H1 (cell line): ENCODE measurements around the gene CUBN. TPM values are rescaled to one million over a fixed set of nuclear protein-coding genes. Genes with fewer than 3 reads are reported as not detected.

Source experiments
- CTCF ChIA-PET: fragments of 300-600 bp; sonication (Branson Sonifier 250); formaldehyde crosslinking; loops from one replicate; lab custom pipeline; 2021; ENCODE audit not compliant: partially characterized antibody; lab: Charles Lee
- POLR2A ChIA-PET: fragments of 300-600 bp; sonication (Branson Sonifier 250); formaldehyde crosslinking; loops from one replicate; lab custom pipeline; 2021; ENCODE audit warnings: inconsistent platforms; ENCODE audit not compliant: partially characterized antibody; lab: Charles Lee
- DNase-seq, 2 experiments: peaks; one replicate each; pipeline versions ENCODE4 v3.0.0 to v3.0.0-alpha.2; 2010 to 2022; ENCODE audit warnings: low spot score in 2 of 2, low read depth in 1 of 2, mixed read lengths in 1 of 2
- FAIRE-seq: peaks from 2 replicates; lab custom pipeline; 2011; peaks lifted over from hg19 to GRCh38; lab: Jason Lieb, UNC
- H2AFZ ChIP-seq: 2 replicates; pipeline ENCODE4 v1.8.1; 2012; ENCODE audit warnings: low read length, inconsistent platforms
- H2AK5ac ChIP-seq: 2 replicates; pipeline ENCODE4 v1.6.1; 2013; ENCODE audit warnings: low read depth, low read length
- H2BK120ac ChIP-seq: replicated peaks from 2 replicates; pipeline ENCODE3; 2013; ENCODE audit warnings: low read depth, low read length, inconsistent platforms
- H2BK12ac ChIP-seq: 2 replicates; pipeline ENCODE4 v1.6.1; 2013; ENCODE audit warnings: low read depth, low read length
- H2BK15ac ChIP-seq: 2 replicates; pipeline ENCODE4 v1.6.1; 2013; ENCODE audit warnings: low read length
- H2BK20ac ChIP-seq: 2 replicates; pipeline ENCODE4 v1.6.1; 2013; ENCODE audit warnings: low read length
- H2BK5ac ChIP-seq: 2 replicates; pipeline ENCODE4 v1.6.1; 2013; ENCODE audit warnings: low read depth, low read length
- H3K14ac ChIP-seq: 2 replicates; pipeline ENCODE4 v1.6.1; 2013; ENCODE audit warnings: inconsistent platforms; ENCODE audit not compliant: insufficient read length
- H3K18ac ChIP-seq: 2 replicates; pipeline ENCODE4 v1.6.1; 2013; ENCODE audit warnings: low read length; ENCODE audit errors: extremely low read depth
- H3K23ac ChIP-seq: 2 replicates; pipeline ENCODE4 v1.6.1; 2013; ENCODE audit warnings: inconsistent platforms; ENCODE audit not compliant: insufficient read length
- H3K23me2 ChIP-seq: 2 replicates; pipeline ENCODE4 v1.6.1; 2013; ENCODE audit warnings: low read depth, low read length
- H3K27ac ChIP-seq: 2 replicates; pipeline ENCODE4 v1.6.1; 2011; ENCODE audit warnings: low read depth, low read length, inconsistent platforms
- H3K27me3 ChIP-seq, 4 experiments: replicated peaks in 1 of 4; 1 replicate in 1 of 4; 2 replicates in 3 of 4; pipeline versions ENCODE4 v1.6.1 to v1.8.1; 2011 to 2013; ENCODE audit warnings: low read length in 3 of 4, mild to moderate bottlenecking in 3 of 4, inconsistent platforms in 2 of 4, mixed read lengths in 2 of 4, moderate library complexity in 1 of 4; ENCODE audit not compliant: control insufficient read depth in 3 of 4, insufficient read depth in 3 of 4; ENCODE audit errors: extremely low read depth in 1 of 4
- H3K36me3 ChIP-seq, 4 experiments: 2 replicates each; pipeline versions ENCODE4 v1.6.1 to v1.8.1; 2011 to 2013; ENCODE audit warnings: mild to moderate bottlenecking in 4 of 4, low read length in 3 of 4, moderate library complexity in 2 of 4, control low read depth in 1 of 4, inconsistent platforms in 1 of 4; ENCODE audit not compliant: insufficient read depth in 4 of 4, control insufficient read depth in 2 of 4
- H3K4ac ChIP-seq: replicated peaks from 2 replicates; pipeline ENCODE3; 2013; ENCODE audit warnings: low read length, low read depth, mixed read lengths, inconsistent platforms; ENCODE audit not compliant: insufficient read length
- H3K4me1 ChIP-seq, 4 experiments: replicated peaks in 1 of 4; 1 replicate in 1 of 4; 2 replicates in 3 of 4; pipeline versions ENCODE4 v1.6.1 to v1.8.1; 2011 to 2013; ENCODE audit warnings: low read length in 3 of 4, inconsistent platforms in 2 of 4, mixed read lengths in 1 of 4; ENCODE audit not compliant: insufficient read depth in 4 of 4, control insufficient read depth in 3 of 4
- H3K4me2 ChIP-seq, 2 experiments: 2 replicates each; pipeline versions ENCODE4 v1.6.1 to v1.8.1; 2011 to 2013; ENCODE audit warnings: low read depth in 2 of 2, low read length in 2 of 2, control low read depth in 1 of 2, inconsistent platforms in 1 of 2, mild to moderate bottlenecking in 1 of 2; ENCODE audit not compliant: insufficient read depth in 1 of 2
- H3K4me3 ChIP-seq, 4 experiments: fragments of 200-600, 300-600 bp in 1 of 4; sonication (generic), shearing (Covaris generic), sonication (Bioruptor Twin) in 1 of 4; 2 replicates each; pipeline versions ENCODE4 v1.5.1 to v1.8.1; 2011 to 2016; ENCODE audit warnings: low read length in 4 of 4, low read depth in 3 of 4, control low read depth in 2 of 4, inconsistent platforms in 2 of 4, mild to moderate bottlenecking in 2 of 4, mixed read lengths in 1 of 4, moderate library complexity in 1 of 4; ENCODE audit not compliant: insufficient read depth in 2 of 4; ENCODE audit errors: extremely low read depth in 1 of 4
- H3K56ac ChIP-seq: replicated peaks from 2 replicates; pipeline ENCODE3; 2013; ENCODE audit warnings: low read depth, mild to moderate bottlenecking, mixed read lengths, low read length, inconsistent platforms; ENCODE audit not compliant: insufficient read length
- H3K79me1 ChIP-seq: 2 replicates; pipeline ENCODE4 v1.6.1; 2013; ENCODE audit warnings: low read depth, low read length, control low read depth
- H3K79me2 ChIP-seq, 2 experiments: 2 replicates each; pipeline versions ENCODE4 v1.6.1 to v1.8.1; 2012 to 2013; ENCODE audit warnings: low read length in 2 of 2, mild to moderate bottlenecking in 2 of 2, inconsistent platforms in 1 of 2; ENCODE audit not compliant: insufficient read depth in 2 of 2, control insufficient read depth in 1 of 2
- H3K9ac ChIP-seq, 4 experiments: replicated peaks in 1 of 4; 1 replicate in 1 of 4; 2 replicates in 3 of 4; pipeline versions ENCODE4 v1.6.1 to v1.8.1; 2011 to 2013; ENCODE audit warnings: low read depth in 3 of 4, low read length in 3 of 4, control low read depth in 2 of 4, mild to moderate bottlenecking in 2 of 4, moderate library complexity in 2 of 4, inconsistent platforms in 1 of 4; ENCODE audit errors: extremely low read depth in 1 of 4
- H3K9me3 ChIP-seq, 2 experiments: 2 replicates each; pipeline versions ENCODE4 v1.6.1 to v1.8.1; 2012 to 2013; ENCODE audit warnings: mild to moderate bottlenecking in 2 of 2, moderate library complexity in 2 of 2, control low read depth in 1 of 2, inconsistent platforms in 1 of 2, low read depth in 1 of 2, low read length in 1 of 2, mixed read lengths in 1 of 2; ENCODE audit not compliant: insufficient read depth in 2 of 2
- H4K20me1 ChIP-seq, 2 experiments: replicated peaks in 1 of 2; 2 replicates each; pipeline versions ENCODE3 to v1.8.1; 2011 to 2013; ENCODE audit warnings: inconsistent platforms in 2 of 2, low read length in 2 of 2, mild to moderate bottlenecking in 1 of 2; ENCODE audit not compliant: insufficient read depth in 2 of 2, control insufficient read depth in 1 of 2
- H4K5ac ChIP-seq: 2 replicates; pipeline ENCODE4 v1.6.1; 2013; ENCODE audit warnings: low read length, low read depth, mixed read lengths, inconsistent platforms; ENCODE audit not compliant: insufficient read length
- H4K8ac ChIP-seq: 2 replicates; pipeline ENCODE4 v1.8.0; 2013; ENCODE audit warnings: mild to moderate bottlenecking, moderate library complexity, low read length, inconsistent platforms; ENCODE audit not compliant: insufficient read depth; ENCODE audit errors: extremely low read depth
- H4K91ac ChIP-seq: replicated peaks from 2 replicates; pipeline ENCODE3; 2013; ENCODE audit warnings: low read length, mixed read lengths, inconsistent platforms; ENCODE audit not compliant: insufficient read length
- BCL11A ChIP-seq, 2 experiments: IDR thresholded peaks; one replicate each; pipeline ENCODE4 v1.6.1; 2011; ENCODE audit warnings: low read depth in 2 of 2, low read length in 2 of 2, mild to moderate bottlenecking in 2 of 2
- CEBPB ChIP-seq: IDR thresholded peaks from 2 replicates; pipeline ENCODE4 v1.6.1; 2012; ENCODE audit warnings: low read depth, low read length
- CHD1 ChIP-seq: IDR thresholded peaks from 2 replicates; pipeline ENCODE4 v1.6.1; 2012; ENCODE audit warnings: low read depth, low read length, improper control_type of control experiment
- EP300 ChIP-seq, 2 experiments: IDR thresholded peaks; 1 replicate in 1 of 2; 2 replicates in 1 of 2; pipeline ENCODE4 v1.6.1; 2011 to 2012; ENCODE audit warnings: low read depth in 2 of 2, low read length in 2 of 2, mild to moderate bottlenecking in 2 of 2, borderline replicate concordance in 1 of 2, inconsistent platforms in 1 of 2, moderate library complexity in 1 of 2
- EZH2 ChIP-seq: fragments of 200-600 bp; sonication (generic); IDR thresholded peaks from 2 replicates; pipeline ENCODE4 v1.7.1; 2012; ENCODE audit warnings: low read depth, mild to moderate bottlenecking, moderate library complexity, low read length, inconsistent platforms; ENCODE audit not compliant: severe bottlenecking
- GABPA ChIP-seq: IDR thresholded peaks from 2 replicates; pipeline ENCODE4 v1.6.1; 2011; ENCODE audit warnings: mild to moderate bottlenecking, low read length, moderate library complexity, borderline replicate concordance; ENCODE audit not compliant: insufficient read depth
- KDM1A ChIP-seq: fragments of 200-600, 300-600 bp; sonication (generic); IDR thresholded peaks from 2 replicates; pipeline ENCODE4 v1.7.1; 2016; ENCODE audit warnings: mild to moderate bottlenecking, low read length, borderline replicate concordance
- PHF8 ChIP-seq: fragments of 200-600 bp; sonication (generic); conservative IDR thresholded peaks from 2 replicates; pipeline ENCODE4 v1.7.1; 2012; ENCODE audit warnings: low read depth, mild to moderate bottlenecking, inconsistent platforms, low read length, moderate library complexity
- RXRA ChIP-seq: IDR thresholded peaks from 2 replicates; pipeline ENCODE4 v1.6.1; 2011; ENCODE audit warnings: low read depth, mild to moderate bottlenecking, low read length, moderate library complexity; ENCODE audit not compliant: insufficient read depth
- SP2 ChIP-seq: IDR thresholded peaks from 2 replicates; pipeline ENCODE4 v1.6.1; 2012; ENCODE audit warnings: mild to moderate bottlenecking, low read length, inconsistent platforms
- YY1 ChIP-seq: IDR thresholded peaks from 2 replicates; pipeline ENCODE4 v1.6.1; 2011; ENCODE audit warnings: low read depth, mild to moderate bottlenecking, low read length
- WGBS, 2 experiments: shearing (Covaris generic) in 1 of 2; methylation state at CpG; one replicate each; pipeline versions ENCODE4 v1.1.6 to v1.1.7; 2013 to 2015; ENCODE audit warnings: low lambda C conversion rate in 2 of 2, mixed read lengths in 2 of 2, inconsistent platforms in 1 of 2, low coverage in 1 of 2, missing lambda C conversion rate in 1 of 2; ENCODE audit not compliant: insufficient replicate concordance in 2 of 2, insufficient coverage in 1 of 2, insufficient read length in 1 of 2; ENCODE audit errors: extremely low coverage in 1 of 2, missing lambda C conversion rate in 1 of 2; 5-methylcytosine and 5-hydroxymethylcytosine counted together
- polyA plus RNA-seq, 7 experiments: library from polyadenylated mRNA; depleted of rRNA in 3 of 7; stranded (reverse) in 5 of 7; unstranded in 2 of 7; fragments of >200 nt in 5 of 7; fragments of 200-250 nt in 2 of 7; gene quantifications; 1 replicate in 5 of 7; 2 replicates in 1 of 7; 4 replicates in 1 of 7; pipeline versions ENCODE4 v1.2.1 to v1.2.3, GENCODE V29; 2011 to 2013; ENCODE audit warnings: missing spikeins in 2 of 7, mixed read lengths in 2 of 7
- total RNA-seq: library from RNA; stranded (reverse); fragmentation: NEBNext Ultra II Directional; extraction: Animal tissue kit (Norgen Biotek cat#: 25700); gene quantifications from 2 replicates; pipeline ENCODE4 v1.2.1, GENCODE V29; 2021
- TF ChIP-seq, protein P1 (sequence below): IDR thresholded peaks from 2 replicates; pipeline ENCODE4 v1.6.1; 2012; ENCODE audit warnings: inconsistent platforms

Gene CUBN
- total and polyA plus RNA-seq, 2 of the 8 experiments (the other 6 are each of a cell fraction or from before 2014, with no cell fraction given): 0.04 to 0.08 TPM

DNA sequence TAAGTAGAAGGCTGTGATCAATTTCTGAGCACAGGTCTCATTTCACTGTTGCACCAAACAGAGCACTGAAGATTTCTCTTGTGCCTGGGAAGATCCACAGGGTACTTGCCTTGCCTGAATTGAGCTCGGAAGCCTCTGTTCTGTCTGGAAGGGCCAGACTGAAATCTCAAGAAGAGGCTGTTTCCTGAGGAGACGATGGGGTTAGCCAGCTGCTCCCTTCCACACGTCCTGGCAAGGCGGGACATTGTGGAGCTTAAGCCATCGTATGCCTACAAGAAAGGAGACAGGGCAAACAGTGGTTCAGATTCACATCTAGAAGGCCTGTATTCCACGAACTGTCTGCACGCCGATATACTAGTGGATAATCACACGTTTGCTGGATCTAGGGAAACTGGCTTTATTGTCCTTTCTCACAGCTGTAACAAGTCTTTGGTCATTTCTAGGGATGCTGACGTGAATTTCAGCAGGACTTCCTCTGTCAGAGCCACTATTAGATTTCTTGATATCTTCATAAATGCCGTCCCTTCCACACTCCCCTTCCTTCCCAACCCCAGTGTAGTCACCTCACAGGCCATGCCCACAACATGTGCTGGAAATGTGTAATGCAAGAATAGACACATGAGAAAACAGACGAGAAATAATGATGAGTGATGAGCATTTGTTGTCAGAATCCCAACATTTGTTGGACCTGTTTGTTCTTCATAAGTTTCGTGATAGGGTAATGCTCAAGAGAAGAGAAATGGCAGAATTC is 175.2 kb downstream of the CUBN start:
- FAIRE-seq: no peak
- H2AFZ ChIP-seq: peak overlapping the region; percentile 91; the same call in 1 of the 2 replicates
- no peak for TF ChIP-seq BCL11A (IDR thresholded peaks at IDR 0.05; ENCODE audit: low read depth in 2 of 2, low read length in 2 of 2)
- no peak for TF ChIP-seq EP300 (IDR thresholded peaks at IDR 0.05; ENCODE audit: borderline replicate concordance in 1 of 2, low read depth in 2 of 2, low read length in 2 of 2)
- no peak for TF ChIP-seq RXRA
- TF ChIP-seq EZH2: no peak
- TF ChIP-seq YY1: no peak
- TF ChIP-seq, protein P1, sequence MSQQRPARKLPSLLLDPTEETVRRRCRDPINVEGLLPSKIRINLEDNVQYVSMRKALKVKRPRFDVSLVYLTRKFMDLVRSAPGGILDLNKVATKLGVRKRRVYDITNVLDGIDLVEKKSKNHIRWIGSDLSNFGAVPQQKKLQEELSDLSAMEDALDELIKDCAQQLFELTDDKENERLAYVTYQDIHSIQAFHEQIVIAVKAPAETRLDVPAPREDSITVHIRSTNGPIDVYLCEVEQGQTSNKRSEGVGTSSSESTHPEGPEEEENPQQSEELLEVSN: no peak
- no peak for TF ChIP-seq SP2
- TF ChIP-seq CHD1: no peak
- no peak for TF ChIP-seq KDM1A
- no peak for TF ChIP-seq CEBPB
- TF ChIP-seq PHF8: no peak
- TF ChIP-seq GABPA: no peak

More for the DNA sequence above, 175.2 kb downstream of the CUBN start:
- Histone ChIP-seq H3K23ac (no peak overlapping the region), H4K20me1 (no peaks in the 10 kb centered on the region), H3K56ac (no peak overlapping the region), H3K79me1 (no peaks in the 10 kb centered on the region), H3K4me2 (no peak overlapping the region), H3K4ac (no peak overlapping the region), H3K18ac (no peak overlapping the region), H3K9ac (no peak overlapping the region), H4K5ac (no peak overlapping the region), H3K4me1 (peaks cover 2 to 5% (median 3%) of the 10 kb centered on the region in 4 experiments; a peak in 4 of 7 replicates), H2AK5ac (no peak overlapping the region), H3K4me3 (no peak overlapping the region), H2BK15ac (no peak overlapping the region), H3K27ac (no peak overlapping the region), H3K27me3 (no peaks in the 10 kb centered on the region), H2BK12ac (no peak overlapping the region), H4K8ac (no peak overlapping the region), H3K9me3 (no peaks in the 10 kb centered on the region), H2BK5ac (no peak overlapping the region), H3K14ac (no peak overlapping the region), H3K36me3 (no peaks in the 10 kb centered on the region), H3K79me2 (no peaks in the 10 kb centered on the region), H3K23me2 (no peaks in the 10 kb centered on the region), H2BK20ac (no peak overlapping the region; the same call in 1 of the 2 replicates), H2BK120ac (no peak overlapping the region), H4K91ac (no peak overlapping the region)
- 88% methylated on average over 13 of the region's 13 CpGs; no CpG with 5 or more reads in 1 of the 2 experiments for WGBS, 2 experiments
- POLR2A ChIA-PET: interaction anchor here (1.0 kb wide), 1 partner anchor 62 kb away, joined by 3 read pairs; no protein-coding TSS in a partner anchor
- CTCF ChIA-PET: interaction anchor here (0.5 kb wide), 1 partner anchor 32 kb away, joined by 3 read pairs; no protein-coding TSS in a partner anchor
- DNase-seq: no peak
